Endothelial cell of umbilical vein (primary cell): ENCODE measurements around the gene DIO3. TPM values are rescaled to one million over a fixed set of nuclear protein-coding genes. Genes with fewer than 3 reads are reported as not detected.
"Not testable (repeated sequence)": the region's sequence is repeated elsewhere in the genome, so short reads cannot be mapped to it uniquely, and the experiment has no call there.

Source experiments
- BruUV-seq: library from RNA; stranded (reverse); fragments of 400-500 nt; replicated peaks from 2 replicates; lab custom pipeline; 2021; lab: Mats Ljungman, UMichigan
- CTCF ChIA-PET: fragments of 300-600, 350-600 bp; sonication (Branson Sonifier 250); formaldehyde crosslinking; loops from one replicate; lab custom pipeline; 2021; ENCODE audit warnings: antibody characterized with exemption, inconsistent platforms; lab: Charles Lee
- POLR2A ChIA-PET: fragments of 300-600, 350-600 bp; sonication (Branson Sonifier 250); formaldehyde crosslinking; loops from one replicate; lab custom pipeline; 2021; ENCODE audit warnings: antibody characterized with exemption, inconsistent platforms; lab: Charles Lee
- DNase-seq: peaks from one replicate; pipeline ENCODE4 v3.0.0-alpha.2; 2011; ENCODE audit warnings: low read depth, low spot score
- FAIRE-seq: peaks from 2 replicates; lab custom pipeline; 2011; peaks lifted over from hg19 to GRCh38; lab: Jason Lieb, UNC
- H2AFZ ChIP-seq: 2 replicates; pipeline ENCODE4 v1.6.0; 2012; ENCODE audit warnings: low read depth, low read length, control low read depth, inconsistent platforms
- H3K27ac ChIP-seq: 2 replicates; pipeline ENCODE4 v1.5.1; 2011; ENCODE audit warnings: low read depth, mild to moderate bottlenecking, control low read depth, low read length, moderate library complexity; ENCODE audit not compliant: insufficient read depth
- H3K27me3 ChIP-seq, 2 experiments: 2 replicates each; pipeline versions ENCODE4 v1.6.0 to v1.6.1; 2011; ENCODE audit warnings: low read length in 2 of 2, mixed read lengths in 1 of 2; ENCODE audit not compliant: control insufficient read depth in 2 of 2, insufficient read depth in 2 of 2
- H3K36me3 ChIP-seq, 2 experiments: 2 replicates in 1 of 2; 3 replicates in 1 of 2; pipeline ENCODE4 v1.5.1; 2011; ENCODE audit warnings: low read length in 2 of 2, mild to moderate bottlenecking in 1 of 2, moderate library complexity in 1 of 2; ENCODE audit not compliant: control insufficient read depth in 2 of 2, insufficient read depth in 2 of 2; ENCODE audit errors: extremely low read depth in 1 of 2
- H3K4me1 ChIP-seq: 3 replicates; pipeline ENCODE4 v1.5.1; 2011; ENCODE audit warnings: mild to moderate bottlenecking, low read length; ENCODE audit not compliant: control insufficient read depth, insufficient read depth; ENCODE audit errors: extremely low read depth
- H3K4me2 ChIP-seq: 2 replicates; pipeline ENCODE4 v1.6.1; 2011; ENCODE audit warnings: low read length, control low read depth, mixed read lengths; ENCODE audit not compliant: insufficient read depth
- H3K4me3 ChIP-seq, 3 experiments: fragments of 200-600 bp in 1 of 3; sonication (generic), shearing (Covaris generic) in 1 of 3; replicated peaks in 1 of 3; 2 replicates each; pipeline ENCODE4 v1.5.1; 2011 to 2016; ENCODE audit warnings: control low read depth in 3 of 3, low read length in 3 of 3, mild to moderate bottlenecking in 2 of 3, inconsistent platforms in 1 of 3, low read depth in 1 of 3, moderate library complexity in 1 of 3; ENCODE audit not compliant: insufficient read depth in 1 of 3
- H3K79me2 ChIP-seq: 2 replicates; pipeline ENCODE4 v1.6.0; 2012; ENCODE audit warnings: low read length, inconsistent platforms; ENCODE audit not compliant: control insufficient read depth, insufficient read depth
- H3K9ac ChIP-seq: replicated peaks from 2 replicates; pipeline ENCODE3; 2011; ENCODE audit warnings: low read length, control low read depth; ENCODE audit not compliant: insufficient read depth; ENCODE audit errors: extremely low read depth
- H3K9me1 ChIP-seq: replicated peaks from 3 replicates; pipeline ENCODE4 v1.6.0; 2011; ENCODE audit warnings: mild to moderate bottlenecking, low read length; ENCODE audit not compliant: control insufficient read depth, insufficient read depth; ENCODE audit errors: extremely low read depth
- H3K9me3 ChIP-seq: replicated peaks from 2 replicates; pipeline ENCODE4 v1.5.1; 2012; ENCODE audit warnings: low read length, inconsistent platforms; ENCODE audit not compliant: control insufficient read depth, insufficient read depth
- H4K20me1 ChIP-seq: replicated peaks from 2 replicates; pipeline ENCODE3; 2011; ENCODE audit warnings: mild to moderate bottlenecking, low read length; ENCODE audit not compliant: control insufficient read depth, insufficient read depth; ENCODE audit errors: extremely low read depth
- FOS ChIP-seq: IDR thresholded peaks from 2 replicates; pipeline ENCODE4 v1.6.1; 2011; ENCODE audit warnings: mild to moderate bottlenecking, low read length, moderate library complexity, borderline replicate concordance; ENCODE audit not compliant: insufficient read depth
- GATA2 ChIP-seq: IDR thresholded peaks from 2 replicates; pipeline ENCODE4 v1.7.0; 2011; ENCODE audit warnings: low read depth, mild to moderate bottlenecking, moderate library complexity, mixed read lengths, low read length; ENCODE audit not compliant: insufficient read length, insufficient read depth
- JUN ChIP-seq: IDR thresholded peaks from 2 replicates; pipeline ENCODE4 v1.6.1; 2011; ENCODE audit warnings: borderline replicate concordance, low read depth; ENCODE audit not compliant: insufficient read length, insufficient read depth
- MYC ChIP-seq: IDR thresholded peaks from one replicate; pipeline ENCODE4 v1.6.1; 2011; ENCODE audit warnings: mild to moderate bottlenecking, low read depth, low read length
- POLR2AphosphoS5 ChIP-seq: IDR thresholded peaks from 2 replicates; pipeline ENCODE4 v1.6.1; 2012; ENCODE audit warnings: low read depth, mild to moderate bottlenecking, control low read depth, low read length, moderate library complexity; ENCODE audit not compliant: insufficient read depth
- dilution Hi-C: fragments of 300-500 bp; cut with MboI; formaldehyde crosslinking; loops from one replicate; pipeline ENCODE4 v1.15.0; 2019; ENCODE audit warnings: low sequenced_read_pairs; ENCODE audit not compliant: extremely low pct_ligation_motif_present
- intact Hi-C: fragments of 100-400 bp; cut with micrococcal nuclease; formaldehyde crosslinking; loops from one replicate; pipeline ENCODE4 v1.10.0; 2022
- polyA plus RNA-seq, 4 experiments: library from polyadenylated mRNA; depleted of rRNA in 3 of 4; stranded (reverse) in 3 of 4; unstranded in 1 of 4; fragments of >200 nt; gene quantifications; 2 replicates each; pipeline versions ENCODE4 v1.2.1 to v1.2.3, GENCODE V29; 2011 to 2012; ENCODE audit warnings: missing spikeins in 1 of 4
- total RNA-seq: library from RNA; stranded (reverse); gene quantifications from 2 replicates; pipeline ENCODE4 v1.2.3, GENCODE V29; 2021
- TF ChIP-seq, protein P1 (sequence below): IDR thresholded peaks from 2 replicates; pipeline ENCODE4 v1.6.1; 2011; ENCODE audit not compliant: insufficient read depth, insufficient read length

DIO3 gene
- total and polyA plus RNA-seq, 2 donors (not counting 3 experiments of a cell fraction or from before 2014, with no cell fraction given): not detected

DNA sequence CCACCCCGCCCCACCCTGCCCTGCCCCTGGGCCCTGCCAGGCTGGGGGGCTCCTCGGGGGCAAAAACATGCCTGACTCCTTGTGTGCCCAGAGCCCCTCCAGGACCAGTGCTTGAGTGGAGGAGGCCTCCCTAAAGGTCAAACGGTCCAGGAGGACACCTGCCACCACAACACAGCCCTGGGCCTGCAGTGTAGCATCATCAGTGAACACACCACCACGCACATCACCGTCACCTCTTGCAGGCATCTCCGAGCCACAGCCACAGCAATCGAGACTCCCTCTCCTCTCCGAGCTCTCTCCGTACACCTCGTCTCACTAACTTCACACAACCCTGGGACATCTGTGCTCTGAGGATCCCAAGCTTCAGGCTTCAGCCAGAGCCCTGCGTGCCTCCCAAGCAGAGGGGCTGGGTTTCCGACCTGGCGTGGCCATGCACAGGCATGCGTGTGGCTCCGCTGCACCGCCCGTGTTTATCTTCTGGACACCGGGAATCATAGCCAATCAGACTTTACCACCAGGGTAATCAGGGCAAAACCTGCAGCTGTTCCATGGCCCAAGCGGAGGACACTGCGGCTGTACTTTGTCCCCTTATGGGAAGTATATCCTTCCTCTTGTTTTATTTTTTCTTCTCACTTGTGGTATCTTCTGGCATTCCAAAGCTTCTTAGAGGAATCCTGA lies 6.2 kb upstream of the DIO3 start:
- Histone ChIP-seq H3K4me1 (no peaks in the 10 kb centered on the region), H3K9ac (no peak overlapping the region), H3K4me2 (no peak overlapping the region), H3K79me2 (no peaks in the 10 kb centered on the region), H3K4me3 (no peak overlapping the region), H2AFZ (no peak overlapping the region), H3K9me3 (no peaks in the 10 kb centered on the region), H4K20me1 (no peaks in the 10 kb centered on the region), H3K27me3 (peaks cover 16% of the 10 kb centered on the region in 2 experiments), H3K9me1 (no peaks in the 10 kb centered on the region), H3K27ac (no peak overlapping the region), H3K36me3 (no peaks in the 10 kb centered on the region)
- intact Hi-C loops (no loop called here), dilution Hi-C loops (no loop called here)
- TF ChIP-seq, protein P1, sequence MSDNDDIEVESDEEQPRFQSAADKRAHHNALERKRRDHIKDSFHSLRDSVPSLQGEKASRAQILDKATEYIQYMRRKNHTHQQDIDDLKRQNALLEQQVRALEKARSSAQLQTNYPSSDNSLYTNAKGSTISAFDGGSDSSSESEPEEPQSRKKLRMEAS: no peak
- TF ChIP-seq GATA2: no peak
- TF ChIP-seq MYC: no peak
- TF ChIP-seq POLR2AphosphoS5: no peak
- TF ChIP-seq JUN: no peak
- no peak for TF ChIP-seq FOS
- no TSS peak for BruUV-seq
- ChIA-PET CTCF (no interaction called here), POLR2A (no interaction called here)
- FAIRE-seq (no peak), DNase-seq (no peak)

DNA sequence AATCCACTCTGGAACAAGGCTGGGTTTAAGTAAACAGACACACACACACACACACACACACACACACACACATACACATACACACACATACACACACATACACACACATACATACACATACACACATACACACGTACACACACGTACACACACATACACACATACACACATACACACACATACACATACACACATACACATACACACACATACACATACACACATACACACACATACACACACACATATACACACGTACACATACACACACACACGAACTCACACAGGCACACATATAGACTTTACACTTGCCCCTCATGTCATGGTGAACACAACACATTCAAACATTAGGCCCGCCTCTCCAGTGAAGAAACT lies 5.6 kb upstream of the DIO3 start:
- BruUV-seq, H3K9me3 ChIP-seq, H4K20me1 ChIP-seq, intact Hi-C loops, FAIRE-seq, H3K4me1 ChIP-seq, H3K4me2 ChIP-seq, H3K4me3 ChIP-seq, POLR2A ChIA-PET, H3K79me2 ChIP-seq, H3K36me3 ChIP-seq, H3K9ac ChIP-seq, DNase-seq, H3K27ac ChIP-seq, H2AFZ ChIP-seq, H3K9me1 ChIP-seq, CTCF ChIA-PET, dilution Hi-C loops: not testable (repeated sequence)
- peaks cover 17% of the 10 kb centered on the region in 2 experiments for H3K27me3 ChIP-seq
